Measurements from ENCODE around the gene ANKH. TPM values are rescaled to one million over a fixed set of nuclear protein-coding genes. Genes with fewer than 3 reads are reported as not detected.

The ANKH gene
- total and polyA plus RNA-seq, 12 donors, result 4.8 to 45.6 (median 30.9) TPM

GRCh38 chr5:14727928-14728458 lies 143.6 kb downstream of the ANKH start:
- H3K9me3 ChIP-seq (replicated peaks in 1 of 3), result no peaks in the 10 kb centered on the region
- intact Hi-C loops (cut with DNase I), result loop anchor here (2.0 to 10.0 kb wide), 3 partner anchors 137 to 284 kb away; no protein-coding TSS in a partner anchor
- no peak for DNase-seq
- H3K4me1 ChIP-seq (replicated peaks in 1 of 2), result no peaks in the 10 kb centered on the region
- H3K4me3 ChIP-seq, result no peak overlapping the region
- WGBS, 4 donors, result 79 to 92% (median 87%) methylated on average over 6 to 7 of the region's 7 CpGs
- no peaks in the 10 kb centered on the region for H3K36me3 ChIP-seq (replicated peaks in 1 of 2)
- no peak overlapping the region for H3K27ac ChIP-seq
- H3K27me3 ChIP-seq, result no peaks in the 10 kb centered on the region
- TF ChIP-seq POLR2A (IDR thresholded peaks at IDR 0.05), result no peak
- TF ChIP-seq, protein P1, sequence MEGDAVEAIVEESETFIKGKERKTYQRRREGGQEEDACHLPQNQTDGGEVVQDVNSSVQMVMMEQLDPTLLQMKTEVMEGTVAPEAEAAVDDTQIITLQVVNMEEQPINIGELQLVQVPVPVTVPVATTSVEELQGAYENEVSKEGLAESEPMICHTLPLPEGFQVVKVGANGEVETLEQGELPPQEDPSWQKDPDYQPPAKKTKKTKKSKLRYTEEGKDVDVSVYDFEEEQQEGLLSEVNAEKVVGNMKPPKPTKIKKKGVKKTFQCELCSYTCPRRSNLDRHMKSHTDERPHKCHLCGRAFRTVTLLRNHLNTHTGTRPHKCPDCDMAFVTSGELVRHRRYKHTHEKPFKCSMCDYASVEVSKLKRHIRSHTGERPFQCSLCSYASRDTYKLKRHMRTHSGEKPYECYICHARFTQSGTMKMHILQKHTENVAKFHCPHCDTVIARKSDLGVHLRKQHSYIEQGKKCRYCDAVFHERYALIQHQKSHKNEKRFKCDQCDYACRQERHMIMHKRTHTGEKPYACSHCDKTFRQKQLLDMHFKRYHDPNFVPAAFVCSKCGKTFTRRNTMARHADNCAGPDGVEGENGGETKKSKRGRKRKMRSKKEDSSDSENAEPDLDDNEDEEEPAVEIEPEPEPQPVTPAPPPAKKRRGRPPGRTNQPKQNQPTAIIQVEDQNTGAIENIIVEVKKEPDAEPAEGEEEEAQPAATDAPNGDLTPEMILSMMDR (IDR thresholded peaks at IDR 0.05), result no peak

- no peak overlapping the region for H3K27ac ChIP-seq
- intact Hi-C loops (cut with DNase I), result loop anchor here (2.0 to 10.0 kb wide), 3 partner anchors 137 to 285 kb away; no protein-coding TSS in a partner anchor
Observed at GRCh38 chr5:14727428-14727865, 144.1 kb downstream of the ANKH start.

GRCh38 chr5:14726066-14726838 lies 145.3 kb downstream of the ANKH start:
- no peaks in the 10 kb centered on the region for H3K4me1 ChIP-seq (replicated peaks in 1 of 2)
- H3K27ac ChIP-seq, result no peak overlapping the region
- H3K4me3 ChIP-seq, result no peak overlapping the region
- intact Hi-C loops (cut with DNase I), result loop anchor here (2.0 to 10.0 kb wide), 3 partner anchors 139 to 286 kb away; no protein-coding TSS in a partner anchor
- H3K9me3 ChIP-seq (replicated peaks in 1 of 3), result no peaks in the 10 kb centered on the region
- no peak for DNase-seq
- H3K27me3 ChIP-seq, result no peaks in the 10 kb centered on the region
- no peaks in the 10 kb centered on the region for H3K36me3 ChIP-seq (replicated peaks in 1 of 2)
- 67 to 71% (median 70%) methylated on average over 14 of the region's 14 CpGs for WGBS, 4 donors
- TF ChIP-seq, protein P1 (IDR thresholded peaks at IDR 0.05), result no peak
- TF ChIP-seq POLR2A (IDR thresholded peaks at IDR 0.05), result no peak

More at GRCh38 chr5:14727428-14727865, 144.1 kb downstream of the ANKH start:
- Histone ChIP-seq H3K4me1 (replicated peaks in 1 of 2) (no peaks in the 10 kb centered on the region), H3K27me3 (no peaks in the 10 kb centered on the region), H3K9me3 (replicated peaks in 1 of 3) (no peaks in the 10 kb centered on the region), H3K4me3 (no peak overlapping the region), H3K36me3 (replicated peaks in 1 of 2) (no peaks in the 10 kb centered on the region)
- 5 to 8% (median 7%) methylated on average over 7 of the region's 7 CpGs for WGBS, 4 donors
- TF ChIP-seq, protein P1 (IDR thresholded peaks at IDR 0.05), result peak; percentile 91 to 97 (median 94)
- no peak for TF ChIP-seq POLR2A (IDR thresholded peaks at IDR 0.05)
- DNase-seq, result peak; percentile 71 to 91 (median 76)

- Histone ChIP-seq H3K4me1 (replicated peaks in 1 of 2) (no peaks in the 10 kb centered on the region), H3K36me3 (replicated peaks in 1 of 2) (no peaks in the 10 kb centered on the region), H3K27me3 (no peaks in the 10 kb centered on the region), H3K9me3 (replicated peaks in 1 of 3) (no peaks in the 10 kb centered on the region), H3K4me3 (no peak overlapping the region), H3K27ac (peak overlapping the region in 1 of 5 donors; percentile 34)
- intact Hi-C loops (cut with DNase I), result loop anchor here (5.0 to 10.0 kb wide), 2 partner anchors 140 to 288 kb away; no protein-coding TSS in a partner anchor
- peak in 3 of 7 donors; percentile 33 to 60 (median 40) for DNase-seq
- WGBS, 4 donors, result 77 to 89% (median 79%) methylated on average over 10 of the region's 10 CpGs
- no peak for TF ChIP-seq POLR2A (IDR thresholded peaks at IDR 0.05)
- TF ChIP-seq, protein P1 (IDR thresholded peaks at IDR 0.05), result no peak
Observed at GRCh38 chr5:14724633-14725032, 146.9 kb downstream of the ANKH start.
